Measurements from ENCODE around the gene ZYG11B. TPM values are rescaled to one million over a fixed set of nuclear protein-coding genes. Genes with fewer than 3 reads are reported as not detected.

The ZYG11B gene
- polyA plus RNA-seq, 1 experiment: 26.1 TPM

GRCh38 chr1:52850951-52851350 is 124.7 kb downstream of the ZYG11B start:
- POLR2A ChIA-PET: no interaction called here
- no peak for TF ChIP-seq CTCF (IDR thresholded peaks at IDR 0.05; ENCODE audit: low read depth, low read length)
- CTCF ChIA-PET: no interaction called here
- no peak overlapping the region for H3K27ac ChIP-seq (ENCODE audit: low read depth, low read length)
- DNase-seq (ENCODE audit: low read depth, low spot score): no peak
- H3K27me3 ChIP-seq (ENCODE audit: control insufficient read depth, insufficient read depth, low read length): no peaks in the 10 kb centered on the region
- H3K9me3 ChIP-seq (ENCODE audit: control insufficient read depth, insufficient read depth, low read length): no peaks in the 10 kb centered on the region; the same call in 1 of the 2 replicates
- no peak overlapping the region for H3K4me3 ChIP-seq (ENCODE audit: low read depth, low read length)

- ChIA-PET POLR2A (no interaction called here), CTCF (no interaction called here)
- Histone ChIP-seq H3K27me3 (ENCODE audit: control insufficient read depth, insufficient read depth, low read length) (no peaks in the 10 kb centered on the region), H3K4me3 (ENCODE audit: low read depth, low read length) (no peak overlapping the region), H3K27ac (ENCODE audit: low read depth, low read length) (no peak overlapping the region), H3K9me3 (ENCODE audit: control insufficient read depth, insufficient read depth, low read length) (no peaks in the 10 kb centered on the region; the same call in 1 of the 2 replicates)
- DNase-seq (ENCODE audit: low read depth, low spot score): no peak
- no peak for TF ChIP-seq CTCF (IDR thresholded peaks at IDR 0.05; ENCODE audit: low read depth, low read length)
Observed at GRCh38 chr1:52852854-52853253, 126.6 kb downstream of the ZYG11B start.

- Histone ChIP-seq H3K4me3 (ENCODE audit: low read depth, low read length) (no peak overlapping the region), H3K27me3 (ENCODE audit: control insufficient read depth, insufficient read depth, low read length) (no peaks in the 10 kb centered on the region), H3K27ac (ENCODE audit: low read depth, low read length) (no peak overlapping the region), H3K9me3 (ENCODE audit: control insufficient read depth, insufficient read depth, low read length) (no peaks in the 10 kb centered on the region)
- POLR2A ChIA-PET: no interaction called here
- CTCF ChIA-PET: no interaction called here
- TF ChIP-seq CTCF (IDR thresholded peaks at IDR 0.05; ENCODE audit: low read depth, low read length): no peak
- DNase-seq (ENCODE audit: low read depth, low spot score): no peak
Observed at GRCh38 chr1:52855584-52855983, 129.3 kb downstream of the ZYG11B start.

GRCh38 chr1:52856026-52856425 is 129.8 kb downstream of the ZYG11B start:
- ChIA-PET POLR2A (no interaction called here), CTCF (no interaction called here)
- no peak overlapping the region for H3K4me3 ChIP-seq (ENCODE audit: low read depth, low read length)
- DNase-seq (ENCODE audit: low read depth, low spot score): no peak
- H3K9me3 ChIP-seq (ENCODE audit: control insufficient read depth, insufficient read depth, low read length): no peaks in the 10 kb centered on the region
- H3K27me3 ChIP-seq (ENCODE audit: control insufficient read depth, insufficient read depth, low read length): no peaks in the 10 kb centered on the region
- H3K27ac ChIP-seq (ENCODE audit: low read depth, low read length): no peak overlapping the region
- no peak for TF ChIP-seq CTCF (IDR thresholded peaks at IDR 0.05; ENCODE audit: low read depth, low read length)

- ChIA-PET CTCF (interaction anchor here (0.7 kb wide), 1 partner anchor 253 kb away, joined by 4 read pairs; no protein-coding TSS in a partner anchor), POLR2A (no interaction called here)
- H3K4me3 ChIP-seq (ENCODE audit: low read depth, low read length): no peak overlapping the region
- TF ChIP-seq CTCF (IDR thresholded peaks at IDR 0.05; ENCODE audit: low read depth, low read length): no peak
- DNase-seq (ENCODE audit: low read depth, low spot score): no peak
- no peaks in the 10 kb centered on the region for H3K27me3 ChIP-seq (ENCODE audit: control insufficient read depth, insufficient read depth, low read length)
- H3K9me3 ChIP-seq (ENCODE audit: control insufficient read depth, insufficient read depth, low read length): no peaks in the 10 kb centered on the region
- no peak overlapping the region for H3K27ac ChIP-seq (ENCODE audit: low read depth, low read length)
Observed at GRCh38 chr1:52857443-52857842, 131.2 kb downstream of the ZYG11B start.

Data from AG04450 (cell line).